Dermis microvascular lymphatic vessel endothelial cell (primary cell): ENCODE measurements around the gene DDX39A. TPM values are rescaled to one million over a fixed set of nuclear protein-coding genes. Genes with fewer than 3 reads are reported as not detected.
"Not testable (repeated sequence)": the region's sequence is repeated elsewhere in the genome, so short reads cannot be mapped to it uniquely, and the experiment has no call there.

Source experiments
- DNase-seq, 2 donors: peaks; one replicate each; pipeline versions ENCODE4 v3.0.0 to v3.0.0-alpha.2; 2010; ENCODE audit warnings: low read depth in 2 of 2
- total RNA-seq: library from RNA; depleted of rRNA; stranded (reverse); fragments of >200 nt; gene quantifications from 2 replicates; pipeline ENCODE4 v1.2.1, GENCODE V29; 2014

Gene DDX39A
- 69.7 and 71.9 TPM in 2 replicates for total RNA-seq

DNA sequence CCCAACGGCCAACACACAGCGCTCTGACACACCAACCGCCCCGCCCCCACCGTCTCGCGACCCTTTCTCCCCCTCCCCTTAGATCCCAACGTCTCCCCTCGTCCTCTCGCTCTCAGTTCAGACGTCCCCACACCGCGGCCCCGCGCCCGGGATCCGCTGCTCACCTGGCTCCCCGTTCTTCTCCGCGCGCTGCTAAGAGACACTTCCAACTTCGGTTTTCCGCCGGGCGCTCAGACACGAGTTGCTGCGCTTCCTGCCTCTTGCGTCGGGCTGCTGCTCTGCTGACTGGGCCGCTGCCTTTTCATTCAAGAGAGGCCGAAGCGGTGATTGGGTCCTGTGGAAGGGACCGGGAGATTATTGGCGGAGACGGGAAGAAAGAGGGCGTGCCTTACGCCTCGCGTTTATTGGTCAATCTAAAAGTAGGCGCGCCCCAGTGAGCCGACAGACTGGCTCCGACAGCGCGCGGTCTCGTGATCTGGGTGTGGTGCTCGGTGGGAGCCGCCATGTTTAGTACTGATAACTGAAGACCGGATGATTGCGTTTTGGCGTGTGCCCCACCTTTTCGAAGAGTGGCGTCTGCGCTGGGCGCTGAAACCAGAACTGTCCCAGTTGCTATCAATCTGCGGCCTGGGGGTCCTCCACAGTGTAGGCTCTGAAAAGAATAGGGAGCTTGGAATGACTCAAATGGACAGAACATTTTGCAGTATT lies at the start of gene DDX39A:
Gene DDX39A (minus strand): TSS at position 236 of the 708 bp plus-strand sequence. CDS start 6,121 bp downstream, outside the sequence.
- DNase-seq, result peak; percentile 99 to 100

DNA sequence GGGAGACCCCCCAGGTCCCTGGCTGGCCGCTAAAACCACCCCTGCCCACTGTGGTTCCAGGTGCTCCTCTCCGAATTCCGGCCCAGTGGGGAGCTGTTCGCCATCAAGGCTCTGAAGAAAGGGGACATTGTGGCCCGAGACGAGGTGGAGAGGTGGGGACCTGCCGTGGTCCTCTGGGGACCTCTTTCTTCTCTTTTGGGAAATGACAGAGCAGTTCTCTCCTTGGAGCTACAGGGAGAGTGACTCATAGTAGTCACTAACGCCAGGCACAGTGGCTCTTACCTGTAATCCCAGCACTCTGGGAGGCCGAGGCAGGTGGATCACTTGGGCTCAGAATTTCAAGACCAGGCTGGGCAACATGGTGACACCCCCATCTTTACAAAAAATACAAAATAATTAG lies 48.7 kb upstream of the DDX39A start:
- no peak for DNase-seq

DNA sequence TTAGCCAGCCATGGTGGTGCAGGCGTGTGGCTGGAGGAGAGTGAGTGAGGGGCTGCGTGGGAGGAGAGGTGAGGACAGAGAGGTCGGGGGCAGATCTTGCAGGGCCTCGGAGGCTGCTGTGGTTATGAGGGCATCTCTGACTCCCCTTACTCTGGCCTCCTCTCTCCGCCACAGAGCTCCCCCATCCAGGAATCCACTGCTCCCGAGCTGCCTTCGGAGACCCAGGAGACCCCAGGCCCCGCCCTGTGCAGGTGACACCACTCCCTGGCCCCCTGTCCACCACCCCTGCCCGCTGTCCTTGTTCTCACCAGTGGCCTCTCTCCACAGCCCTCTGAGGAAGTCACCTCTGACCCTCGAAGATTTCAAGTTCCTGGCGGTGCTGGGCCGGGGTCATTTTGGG lies 48.2 kb upstream of the DDX39A start:
- no peak for DNase-seq

DNA sequence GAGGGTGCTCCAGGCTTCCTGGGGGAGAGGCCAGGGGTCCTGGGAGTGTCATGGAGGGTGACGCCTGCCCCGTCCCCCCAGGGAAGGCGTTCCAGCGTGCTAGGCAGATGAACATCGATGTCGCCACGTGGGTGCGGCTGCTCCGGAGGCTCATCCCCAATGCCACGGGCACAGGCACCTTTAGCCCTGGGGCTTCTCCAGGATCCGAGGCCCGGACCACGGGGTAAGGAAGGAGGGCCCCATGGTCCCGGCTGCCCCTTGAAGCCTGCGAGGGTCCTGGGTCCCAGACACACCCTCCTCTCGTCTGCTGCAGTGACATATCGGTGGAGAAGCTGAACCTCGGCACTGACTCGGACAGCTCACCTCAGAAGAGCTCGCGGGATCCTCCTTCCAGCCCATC lies 44.6 kb upstream of the DDX39A start:
- no peak for DNase-seq

DNA sequence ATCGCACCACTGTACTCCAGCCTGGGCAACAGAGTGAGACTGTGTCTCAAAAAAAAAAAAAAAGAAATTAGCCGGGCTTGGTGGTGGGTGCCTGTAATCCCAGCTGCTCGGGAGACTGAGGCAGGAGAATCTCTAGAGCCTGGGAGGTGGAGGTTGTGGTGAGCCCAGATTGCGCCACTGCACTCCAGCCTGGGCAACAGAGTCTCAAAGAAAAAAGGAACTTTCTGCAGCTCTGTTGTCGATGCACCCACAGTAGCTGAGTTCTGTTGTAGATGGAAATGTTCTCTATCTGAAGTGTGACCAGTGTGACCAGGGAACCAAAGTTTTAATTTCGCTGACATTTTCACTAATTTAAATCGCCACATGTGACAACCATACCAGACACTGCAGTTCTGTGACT lies 43.3 kb upstream of the DDX39A start:
- DNase-seq, result not testable (repeated sequence)

DNA sequence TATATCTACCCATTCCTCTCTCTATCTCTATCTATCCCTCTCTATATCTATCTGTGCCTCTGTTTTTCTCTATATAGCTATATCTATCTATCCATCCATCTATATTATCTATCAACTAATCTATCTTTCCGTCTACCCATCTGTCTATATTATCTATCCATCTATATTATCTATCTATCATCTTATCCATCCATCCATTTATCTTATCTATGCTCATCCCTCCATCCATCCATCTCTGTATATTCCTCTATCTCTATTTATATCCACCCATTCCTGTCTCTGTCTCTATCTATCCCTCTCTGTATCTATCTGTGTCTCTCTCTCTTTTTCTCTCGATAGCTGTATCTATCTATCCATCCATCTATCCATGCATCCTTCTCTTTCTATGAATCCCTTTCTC lies 41.8 kb upstream of the DDX39A start:
- DNase-seq, result no peak

DNA sequence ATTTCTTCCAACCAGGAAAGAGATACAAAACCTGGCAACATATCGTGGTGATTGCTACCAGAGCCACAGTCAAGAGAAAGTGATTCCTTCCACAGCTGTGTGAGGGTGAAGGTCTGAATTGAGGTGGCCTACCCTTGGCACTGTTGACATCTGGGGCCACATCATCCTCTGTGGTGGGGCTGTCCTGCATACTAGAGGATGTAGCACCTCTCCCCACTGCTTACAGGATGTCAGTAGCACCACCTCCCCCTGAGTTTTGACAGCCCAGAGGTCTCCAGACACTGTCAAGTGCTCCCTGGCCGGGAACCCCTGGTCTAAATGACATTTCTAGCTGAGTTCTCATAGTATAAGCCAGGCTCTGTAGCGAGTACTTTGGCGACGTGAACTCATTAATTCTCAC lies 40.6 kb upstream of the DDX39A start:
- no peak for DNase-seq

DNA sequence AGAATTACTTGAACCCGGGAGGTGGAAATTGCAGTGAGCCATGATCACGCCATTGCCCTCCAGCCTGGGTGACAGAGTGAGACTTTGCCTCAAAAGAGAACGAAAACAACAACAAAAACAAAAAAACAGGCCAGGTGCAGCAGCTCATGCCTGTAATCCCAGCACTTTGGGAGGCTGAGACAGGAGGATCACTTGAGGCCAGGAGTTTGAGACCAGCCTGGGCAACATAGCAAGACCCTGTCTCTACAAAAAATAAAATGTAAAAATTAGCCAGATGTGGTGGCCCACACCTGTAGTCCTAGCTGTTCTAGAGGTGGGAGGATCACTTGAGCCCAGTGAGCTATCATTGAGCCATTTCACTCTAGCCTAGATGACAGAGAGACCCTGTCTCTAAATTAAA lies 33.2 kb upstream of the DDX39A start:
- DNase-seq, result not testable (repeated sequence)

DNA sequence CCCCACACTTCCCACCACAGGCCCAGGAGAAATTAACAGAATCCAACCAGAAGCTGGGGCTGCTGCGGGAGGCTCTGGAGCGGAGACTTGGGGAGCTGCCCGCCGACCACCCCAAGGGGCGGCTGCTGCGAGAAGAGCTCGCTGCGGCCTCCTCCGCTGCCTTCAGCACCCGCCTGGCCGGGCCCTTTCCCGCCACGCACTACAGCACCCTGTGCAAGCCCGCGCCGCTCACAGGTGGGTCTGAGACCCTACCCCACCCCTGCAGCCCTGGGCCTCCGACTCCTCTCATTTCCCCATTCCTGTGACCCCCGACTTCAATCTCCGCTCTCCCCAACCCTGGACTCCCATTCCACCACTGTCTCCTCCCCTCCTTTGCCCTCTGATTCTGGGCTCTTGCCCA lies 31.7 kb upstream of the DDX39A start:
- no peak for DNase-seq

DNA sequence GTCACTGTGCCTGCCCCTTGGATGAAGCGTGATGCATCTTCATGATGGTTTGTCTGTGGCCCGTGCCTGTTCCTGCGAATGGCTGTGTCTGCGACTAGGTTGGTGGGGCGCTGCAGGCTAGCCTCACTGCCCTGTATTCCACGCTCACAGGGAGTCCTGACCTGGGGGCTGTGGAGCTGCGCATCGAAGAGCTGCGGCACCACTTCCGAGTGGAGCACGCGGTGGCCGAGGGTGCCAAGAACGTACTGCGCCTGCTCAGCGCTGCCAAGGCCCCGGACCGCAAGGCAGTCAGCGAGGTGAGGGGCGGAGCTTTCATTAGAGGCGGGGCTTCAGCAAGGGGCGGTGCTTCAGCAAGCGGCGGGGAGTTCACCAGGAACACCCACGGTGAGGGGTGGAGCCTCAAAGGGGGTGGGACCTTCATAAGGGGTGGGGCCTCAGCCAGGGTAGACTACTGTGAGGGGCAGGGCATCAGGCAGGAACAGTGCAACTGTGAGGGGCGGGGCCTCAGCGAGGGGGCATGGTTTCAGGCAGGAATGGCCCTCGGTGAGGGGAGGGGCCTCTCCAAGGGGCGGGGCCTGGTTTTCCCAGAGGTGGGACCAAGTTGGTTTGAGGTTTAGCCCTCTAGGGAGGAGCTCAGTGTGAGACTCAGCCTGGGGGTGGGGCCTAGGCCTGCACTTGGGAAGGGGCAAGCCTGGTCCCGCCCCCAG lies 31.2 kb upstream of the DDX39A start:
- peak; percentile 10 to 68 for DNase-seq

DNA sequence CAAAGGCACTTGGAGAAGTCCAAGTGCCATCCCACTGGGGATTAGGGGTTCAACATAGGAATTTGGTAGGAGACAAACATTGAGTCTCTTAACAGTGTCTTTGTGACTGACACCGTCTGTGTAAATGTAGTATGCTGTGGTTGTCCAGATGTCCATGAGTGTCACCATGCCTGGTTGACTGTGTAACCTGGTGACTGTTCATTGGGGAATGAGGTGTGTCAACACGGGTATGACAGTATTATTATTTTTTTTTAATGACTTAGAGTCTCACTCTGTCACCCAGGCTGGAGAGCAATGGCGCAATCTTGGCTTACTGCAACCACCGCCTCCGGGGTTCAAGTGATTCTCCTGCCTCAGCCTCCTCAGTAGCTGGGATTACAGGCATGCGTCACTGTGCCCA lies 30.2 kb upstream of the DDX39A start:
- DNase-seq, result no peak

DNA sequence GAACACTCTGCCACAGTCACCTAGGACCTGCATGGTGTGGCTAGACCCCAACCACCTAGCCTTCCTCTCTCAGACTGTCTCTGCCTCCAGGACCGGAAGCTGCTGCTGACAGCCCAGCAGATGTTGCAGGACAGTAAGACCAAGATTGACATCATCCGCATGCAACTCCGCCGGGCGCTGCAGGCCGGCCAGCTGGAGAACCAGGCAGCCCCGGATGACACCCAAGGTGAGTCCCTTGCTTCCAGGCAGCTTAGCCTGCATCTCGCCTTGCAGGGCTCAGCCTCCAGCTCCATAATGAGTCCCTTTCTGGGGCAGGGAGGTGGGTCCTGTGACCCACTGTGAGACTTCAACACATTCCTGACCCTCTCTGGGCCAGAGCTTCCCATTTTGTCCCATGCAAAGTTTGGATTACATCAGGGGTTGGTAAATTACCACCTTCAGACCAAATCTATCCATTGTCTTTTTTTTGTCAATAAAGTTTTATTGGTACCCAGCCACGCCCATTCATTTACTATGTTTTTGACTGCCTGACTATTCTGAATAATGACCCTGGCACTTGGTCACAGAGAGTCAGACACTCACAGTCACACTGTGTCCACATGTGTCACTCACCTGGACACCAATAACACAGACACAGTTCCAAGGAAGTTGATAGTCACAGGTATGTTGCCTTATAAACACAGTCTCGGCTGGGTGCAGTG lies 27.3 kb upstream of the DDX39A start:
- DNase-seq, result no peak

DNA sequence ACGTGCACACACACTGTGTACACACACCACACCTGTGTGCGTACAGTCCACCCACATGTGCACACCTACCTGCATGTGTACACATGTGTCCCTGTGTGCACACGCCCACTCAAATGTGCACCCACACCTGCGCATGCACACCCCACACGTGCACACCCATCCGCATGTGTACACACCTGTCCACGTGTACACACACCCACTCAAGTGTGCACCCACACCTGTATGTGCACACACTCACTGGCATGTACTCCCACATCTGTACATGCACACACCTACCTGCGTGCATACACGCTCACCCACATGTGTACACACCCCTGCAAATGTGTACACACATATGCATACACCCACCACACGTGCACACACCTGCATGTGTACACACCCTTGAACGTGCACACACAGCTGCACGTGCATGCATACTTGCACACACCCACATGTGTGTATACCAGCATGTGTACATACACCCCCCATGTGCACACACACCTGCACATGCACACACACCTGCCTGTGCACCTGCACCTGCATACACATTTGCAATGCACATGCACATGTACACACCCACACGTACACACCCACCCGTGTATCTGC lies 24.6 kb upstream of the DDX39A start:
- DNase-seq, result no peak

DNA sequence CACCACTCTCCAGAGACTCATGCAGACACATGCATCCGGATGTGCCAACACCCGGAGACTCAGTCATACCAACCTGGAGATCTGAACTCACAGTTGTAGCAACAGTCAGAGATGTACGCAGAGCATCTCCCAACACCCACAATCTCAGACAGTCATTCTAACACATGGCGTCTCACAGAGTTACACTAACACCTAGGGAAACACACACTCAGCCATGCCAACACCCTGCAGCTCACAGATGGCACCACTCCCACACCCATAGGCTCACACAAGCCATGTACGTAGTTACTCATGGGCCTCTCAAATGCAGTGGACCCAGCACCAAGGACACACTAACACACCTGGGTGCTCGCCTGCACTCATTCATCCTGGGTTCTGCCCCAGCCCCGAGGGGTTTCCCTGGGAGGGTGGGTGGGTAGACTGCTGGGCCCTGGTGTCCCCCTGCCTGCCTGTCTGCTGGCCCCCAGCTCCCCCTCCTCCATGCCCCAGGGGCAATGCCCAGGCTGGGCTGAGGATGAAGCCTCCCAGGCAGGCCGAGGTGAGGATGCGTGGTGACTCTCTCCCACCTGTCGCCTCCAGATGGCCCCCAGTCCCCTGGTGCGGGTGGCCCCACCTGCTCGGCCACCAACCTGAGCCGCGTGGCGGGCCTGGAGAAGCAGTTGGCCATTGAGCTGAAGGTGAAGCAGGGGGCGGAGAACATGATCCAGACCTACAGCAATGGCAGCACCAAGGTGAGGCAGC lies 23.9 kb upstream of the DDX39A start:
- no peak for DNase-seq

DNA sequence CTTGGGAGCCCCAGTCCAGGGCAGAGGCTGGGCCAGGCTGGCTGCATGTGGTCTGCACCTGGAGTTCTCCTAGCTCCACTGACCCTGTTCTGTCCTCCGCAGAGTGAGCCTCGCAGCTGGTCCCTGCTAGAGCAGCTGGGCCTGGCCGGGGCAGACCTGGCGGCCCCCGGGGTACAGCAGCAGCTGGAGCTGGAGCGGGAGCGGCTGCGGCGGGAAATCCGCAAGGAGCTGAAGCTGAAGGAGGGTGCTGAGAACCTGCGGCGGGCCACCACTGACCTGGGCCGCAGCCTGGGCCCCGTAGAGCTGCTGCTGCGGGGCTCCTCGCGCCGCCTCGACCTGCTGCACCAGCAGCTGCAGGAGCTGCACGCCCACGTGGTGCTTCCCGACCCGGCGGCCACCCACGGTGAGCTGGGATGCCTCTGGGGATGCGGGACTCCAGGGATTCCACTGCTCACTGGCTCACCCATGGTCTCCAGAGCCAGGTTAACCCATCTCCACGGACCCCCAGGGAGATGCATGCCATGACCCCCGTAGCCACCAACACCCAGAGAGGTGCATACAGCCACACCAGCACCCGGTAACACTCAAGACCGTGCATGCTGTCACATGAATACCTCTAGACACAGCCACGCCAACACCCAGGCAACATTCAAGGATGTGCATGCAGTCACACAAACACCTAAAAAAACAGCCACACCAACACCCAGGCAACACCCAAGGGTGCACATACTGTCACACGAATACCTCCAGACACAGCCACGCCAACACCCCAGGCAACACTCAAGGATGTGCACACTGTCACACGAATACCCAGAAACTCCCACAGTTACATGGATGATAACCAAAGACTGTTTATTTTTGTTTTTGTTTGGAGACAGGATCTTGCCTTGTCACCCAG lies 22.1 kb upstream of the DDX39A start:
- no peak for DNase-seq

DNA sequence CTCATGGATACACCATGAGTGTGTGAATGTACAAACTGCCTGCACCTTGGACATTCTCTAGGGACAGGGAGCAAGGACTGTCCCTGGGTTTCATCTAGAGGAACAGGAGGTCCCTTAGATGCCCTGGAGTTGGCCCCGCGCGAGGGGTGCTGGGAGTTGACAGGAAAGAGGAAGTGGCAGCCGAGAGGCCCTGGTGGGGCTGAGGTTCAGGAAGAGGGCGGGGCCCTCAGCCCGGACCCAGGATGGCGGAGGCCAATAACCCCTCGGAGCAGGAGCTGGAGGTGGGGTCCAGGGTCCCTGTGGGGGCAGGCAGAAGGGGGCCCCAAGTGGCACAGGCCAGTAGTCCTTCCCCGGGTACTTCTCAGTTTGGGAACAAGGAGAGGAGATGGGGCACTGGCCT lies 20.9 kb upstream of the DDX39A start:
- DNase-seq, result peak in 1 of 2 donors; percentile 27

DNA sequence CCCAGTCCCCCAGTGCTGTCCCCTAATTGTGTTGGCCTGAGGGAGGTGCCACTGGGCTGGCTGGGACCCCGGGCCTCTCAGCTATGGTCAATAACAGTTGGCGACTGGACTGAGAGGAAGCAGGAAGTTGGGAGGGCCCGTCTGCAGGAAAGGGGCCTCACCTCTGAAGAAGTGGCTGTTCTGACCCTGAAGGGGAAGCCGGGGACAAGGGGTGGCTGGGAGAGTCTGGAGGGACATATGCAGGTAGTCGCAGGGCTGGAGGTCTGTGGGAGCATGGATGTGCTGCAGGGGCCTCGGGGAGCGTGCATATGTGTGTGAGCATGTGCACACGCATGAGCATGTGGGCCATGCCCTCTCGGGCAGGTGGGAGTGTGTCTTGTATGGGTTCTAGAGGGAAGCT lies 19.9 kb upstream of the DDX39A start:
- DNase-seq, result peak in 1 of 2 donors; percentile 24

DNA sequence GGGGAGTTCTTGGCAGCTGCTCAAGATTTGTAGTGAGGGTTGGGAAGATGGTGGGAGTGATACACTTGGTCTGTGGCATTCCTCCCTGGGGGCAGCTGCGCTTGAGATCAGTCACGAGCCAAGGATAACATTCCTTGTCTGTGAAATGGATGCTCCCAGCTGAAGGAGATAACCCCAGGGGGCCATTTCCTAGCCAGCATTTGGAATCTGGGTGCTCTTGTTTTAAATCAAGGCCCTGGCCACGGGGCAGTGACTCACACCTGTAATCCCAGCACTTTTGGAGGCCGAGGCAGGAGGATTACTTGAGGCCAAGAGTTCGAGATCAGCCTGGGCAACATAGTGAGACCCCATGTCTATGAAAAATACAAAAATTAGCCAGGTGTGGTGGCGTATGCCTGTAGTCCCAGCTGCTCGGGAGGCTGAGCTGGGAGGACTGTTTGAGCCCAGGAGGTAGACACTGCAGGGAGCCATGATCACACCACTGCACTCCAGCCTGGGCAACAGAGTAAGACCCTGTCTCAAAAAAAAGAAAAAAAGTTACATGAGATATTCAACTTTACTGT lies 18.5 kb upstream of the DDX39A start:
- DNase-seq, result no peak

DNA sequence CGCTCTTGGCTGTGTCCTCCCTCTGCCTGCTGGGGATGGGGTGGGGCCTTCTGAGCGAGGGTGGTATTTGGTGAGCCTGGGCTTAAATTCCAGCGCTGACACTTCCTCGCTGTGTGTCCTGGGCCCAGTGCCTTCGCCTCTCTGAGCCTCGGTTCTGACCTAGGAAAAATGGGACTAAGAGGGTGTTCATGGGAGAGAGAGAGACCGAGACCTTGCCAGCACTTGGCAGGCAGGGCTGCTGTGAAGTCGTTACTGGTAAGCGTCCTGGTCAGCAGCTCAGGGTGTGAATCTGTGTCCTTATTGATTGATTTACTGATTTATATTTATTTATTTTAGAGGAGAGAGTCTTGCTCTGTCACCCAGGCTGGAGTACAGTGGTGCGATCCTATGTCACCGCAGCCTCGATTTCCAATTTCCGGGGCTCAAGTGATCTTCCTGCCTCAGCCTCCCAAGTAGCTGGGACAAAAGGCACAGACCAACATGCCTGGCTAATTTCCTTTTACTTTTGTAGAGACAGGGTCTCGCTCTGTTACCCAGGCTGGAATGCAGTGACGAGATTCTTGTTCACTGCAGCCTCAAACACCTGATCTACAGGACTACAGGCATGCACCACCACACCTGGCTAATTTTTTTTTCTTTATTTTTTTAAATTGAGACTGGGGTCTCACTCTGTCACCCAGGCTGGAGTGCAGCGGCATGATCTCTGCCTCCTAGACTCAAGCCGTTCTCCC lies 16.3 kb upstream of the DDX39A start:
- DNase-seq, result no peak
